Stimulated activated CD8-positive, alpha-beta memory T cell treated with anti-CD3 and anti-CD28 coated beads, Interleukin-12 subunit alpha, Interleukin-12 subunit beta, amount 100 ng/mL, for 24 hours (primary cell): ENCODE data around the gene VAV2.

Source experiments
- DNase-seq: peaks from one replicate; pipeline ENCODE4 v3.0.0-alpha.2; 2020; ENCODE audit errors: extremely low read depth

Gene VAV2

DNA sequence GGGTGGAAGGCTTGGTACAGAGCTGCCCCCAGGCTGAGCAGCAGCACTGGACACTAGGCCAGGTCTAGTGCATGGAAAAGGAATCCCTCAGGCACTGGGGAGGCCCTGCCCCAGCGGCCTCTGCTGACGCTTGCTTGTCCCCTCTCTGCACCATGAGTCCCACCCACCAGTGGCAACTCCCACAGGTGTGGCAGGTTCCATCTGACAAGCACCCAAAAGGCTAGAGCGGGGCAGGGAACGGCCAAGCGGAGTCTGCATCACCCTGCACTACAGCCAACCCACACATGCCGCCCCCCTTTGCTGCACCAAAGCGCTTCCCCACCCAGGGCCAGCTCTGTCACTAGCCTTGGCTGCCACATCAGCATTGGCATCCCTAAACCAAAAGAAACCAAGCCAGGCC, 138.8 kb downstream of the VAV2 start:
- DNase-seq, result no peak

DNA sequence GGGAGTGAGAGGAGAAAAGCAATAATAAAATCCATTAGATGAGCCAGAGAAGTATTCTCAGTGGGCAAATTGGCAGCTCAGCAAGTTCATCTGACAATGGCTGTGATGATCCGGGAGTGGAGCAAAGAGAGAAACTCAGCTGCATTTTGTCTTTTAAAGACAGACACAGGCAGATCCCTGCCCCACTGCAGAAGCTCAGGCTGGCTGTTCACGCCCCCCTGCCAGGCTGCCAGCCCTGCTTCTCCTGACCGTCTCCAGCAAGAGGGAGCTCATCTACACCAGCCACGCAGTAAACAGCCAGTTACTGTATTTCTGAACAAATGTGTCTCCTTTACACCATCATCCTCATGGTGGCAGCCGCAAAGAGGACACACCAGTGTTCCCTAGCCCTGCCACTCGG, 139.7 kb downstream of the VAV2 start:
- no peak for DNase-seq

DNA sequence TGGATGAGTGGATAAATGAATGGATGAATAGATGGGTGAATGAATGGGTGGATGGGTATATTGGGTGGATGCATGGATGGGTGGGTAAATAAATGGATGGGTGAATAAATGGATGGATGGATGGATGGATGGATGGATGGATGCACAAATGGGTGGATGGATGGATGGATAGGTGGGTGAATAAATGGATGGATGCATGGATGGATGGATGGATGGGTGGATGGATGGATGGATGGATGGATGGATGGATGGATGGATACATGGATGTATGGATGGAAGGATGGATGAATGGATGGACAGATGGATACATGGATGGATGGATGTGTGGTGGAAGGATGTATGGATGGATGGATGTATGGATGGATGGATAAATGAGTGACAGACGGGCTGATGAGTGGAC, 140.4 kb downstream of the VAV2 start:
- no peak for DNase-seq

DNA sequence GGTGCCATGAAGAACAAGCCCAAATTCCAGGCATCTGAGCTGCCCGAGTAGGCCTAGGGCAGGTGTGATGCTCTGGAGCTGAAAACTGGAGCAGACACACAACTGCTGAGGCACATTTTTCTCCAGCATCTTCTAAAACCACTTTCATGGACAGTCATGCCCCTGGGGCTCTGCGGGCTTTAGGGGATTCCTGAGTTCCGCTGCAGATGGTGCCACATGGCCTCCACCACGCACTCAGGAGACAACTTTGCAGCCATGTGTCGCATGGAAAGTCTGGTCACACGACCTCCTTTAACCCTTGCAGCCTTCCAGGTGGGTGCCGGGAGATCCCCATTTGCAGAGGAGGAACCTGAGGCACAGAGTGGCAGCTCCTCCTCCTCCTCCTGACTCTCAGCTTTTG, 141.2 kb downstream of the VAV2 start:
- no peak for DNase-seq

DNA sequence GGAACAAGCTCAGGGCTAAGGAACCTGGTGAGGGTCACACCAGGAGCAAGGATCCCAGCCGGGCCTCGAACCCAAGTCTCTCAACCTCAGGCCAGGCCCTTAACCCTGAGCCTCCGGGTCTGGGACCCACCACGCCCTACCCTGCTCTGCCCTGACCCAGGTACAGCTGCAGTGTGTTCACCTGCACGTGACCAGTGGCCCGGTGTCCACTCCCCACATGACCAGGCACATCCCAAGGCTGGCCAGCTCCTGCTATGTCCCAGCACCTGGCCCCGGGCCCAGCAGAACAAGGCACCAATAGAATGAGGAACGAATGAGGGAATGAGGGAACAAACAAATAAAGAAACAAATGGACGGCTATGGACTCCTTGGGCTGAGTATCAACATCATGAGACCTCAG, 142.0 kb downstream of the VAV2 start:
- DNase-seq, result no peak

DNA sequence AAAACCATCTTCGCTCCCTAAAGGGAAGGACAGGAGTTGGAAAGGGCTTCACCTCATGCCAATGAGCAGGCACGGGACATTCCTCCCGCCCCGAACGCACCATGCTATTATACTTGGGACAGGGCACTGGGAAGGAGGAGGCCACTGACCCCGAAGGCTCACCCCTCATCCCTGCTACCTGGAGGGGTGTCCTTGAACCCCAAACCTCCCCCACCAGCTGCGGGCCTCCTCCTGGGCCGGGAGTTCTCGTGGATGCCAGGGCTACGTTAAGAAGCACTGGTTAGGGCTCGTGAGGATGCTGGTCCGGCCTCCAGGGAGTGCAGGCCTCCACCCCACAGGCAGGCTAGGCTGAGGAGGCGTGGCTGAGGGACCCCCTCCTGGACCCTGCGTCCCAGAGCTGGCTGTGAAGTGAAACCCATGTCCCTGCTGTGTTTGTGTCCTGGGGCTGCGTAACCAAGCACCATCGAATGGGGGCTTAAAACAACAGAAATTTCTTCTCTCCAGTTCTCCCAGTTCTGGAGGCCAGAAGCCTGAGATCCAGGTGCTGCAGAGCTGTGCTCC, 142.9 kb downstream of the VAV2 start:
- no peak for DNase-seq

DNA sequence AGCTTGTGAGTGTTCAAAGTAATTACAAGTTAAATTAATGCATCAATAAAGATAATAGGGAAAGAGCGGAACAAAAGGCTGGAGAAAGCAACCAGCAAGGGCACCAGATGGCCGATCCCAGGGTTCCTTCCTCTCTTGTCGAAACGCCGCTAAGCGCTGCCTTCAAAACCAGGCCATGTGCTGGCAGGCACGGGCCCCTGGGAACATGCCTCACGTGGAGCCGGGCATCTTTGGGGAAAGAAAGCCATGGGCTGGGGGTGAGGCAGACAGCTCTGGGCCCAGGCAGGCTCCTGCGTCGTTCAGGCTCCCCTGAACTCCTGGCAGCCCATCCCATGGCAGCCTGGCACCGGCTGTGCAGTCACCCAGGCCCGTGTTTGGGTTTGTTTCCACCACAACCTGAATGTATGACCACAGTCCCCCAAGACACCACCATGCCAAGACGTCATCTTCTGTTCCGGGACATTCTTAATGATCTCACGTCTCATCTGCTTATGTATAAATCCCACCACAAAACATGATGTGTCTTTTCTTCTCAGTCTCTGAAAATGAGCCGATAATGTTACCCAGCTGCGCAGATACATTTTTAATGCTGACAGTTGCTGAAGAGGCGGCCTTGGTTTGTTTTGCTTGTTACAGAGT, 143.5 kb downstream of the VAV2 start:
- DNase-seq, result no peak

DNA sequence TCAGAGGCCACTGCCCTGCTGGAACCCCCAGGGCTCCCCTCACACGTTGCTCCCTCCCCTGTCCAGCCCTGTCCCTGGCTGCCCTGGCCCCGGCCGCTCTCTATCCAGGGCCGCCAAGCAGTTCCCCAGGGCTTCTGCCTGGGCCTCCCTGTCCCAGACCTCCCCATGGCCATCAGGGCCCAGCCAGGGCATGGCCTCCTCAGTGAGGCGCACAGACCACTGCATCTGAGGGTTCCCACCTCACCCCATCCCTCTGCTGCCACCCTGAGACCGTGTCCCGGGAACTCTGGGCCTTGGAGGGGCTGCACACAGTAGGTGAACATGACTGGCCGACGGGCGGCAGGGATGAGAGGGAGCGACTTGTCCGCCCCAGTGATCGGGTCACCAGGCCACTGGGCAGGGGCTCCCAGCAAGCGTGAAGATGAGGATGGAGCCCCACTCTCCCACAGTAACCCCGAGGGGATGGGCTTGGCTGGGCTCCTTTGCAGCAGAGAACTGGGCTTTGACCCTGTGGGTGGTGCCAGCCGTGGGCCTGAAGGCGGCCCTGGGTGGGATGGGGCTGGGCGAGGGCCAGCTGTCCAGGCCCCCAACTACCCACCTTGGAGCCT, 145.5 kb downstream of the VAV2 start:
- DNase-seq, result no peak

DNA sequence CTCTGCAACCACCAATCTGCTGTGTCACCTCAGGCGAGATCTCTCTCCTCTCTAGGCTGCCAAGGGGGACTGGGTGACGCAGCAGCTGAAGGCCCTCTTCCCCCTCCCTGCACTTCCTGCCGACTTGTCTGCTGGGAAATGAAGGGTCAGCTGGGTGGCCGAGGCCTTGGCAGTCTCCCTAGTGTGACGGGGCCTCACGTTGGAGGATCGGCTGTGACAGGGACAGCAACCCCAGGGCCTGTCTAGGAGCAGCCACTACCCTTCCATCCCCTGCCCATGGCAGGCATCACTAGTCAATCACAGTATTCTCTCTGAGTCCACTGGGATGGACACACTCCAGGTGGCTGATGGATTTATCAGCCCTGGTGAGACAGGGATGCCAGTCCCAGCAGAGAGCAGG, 146.7 kb downstream of the VAV2 start:
- no peak for DNase-seq

DNA sequence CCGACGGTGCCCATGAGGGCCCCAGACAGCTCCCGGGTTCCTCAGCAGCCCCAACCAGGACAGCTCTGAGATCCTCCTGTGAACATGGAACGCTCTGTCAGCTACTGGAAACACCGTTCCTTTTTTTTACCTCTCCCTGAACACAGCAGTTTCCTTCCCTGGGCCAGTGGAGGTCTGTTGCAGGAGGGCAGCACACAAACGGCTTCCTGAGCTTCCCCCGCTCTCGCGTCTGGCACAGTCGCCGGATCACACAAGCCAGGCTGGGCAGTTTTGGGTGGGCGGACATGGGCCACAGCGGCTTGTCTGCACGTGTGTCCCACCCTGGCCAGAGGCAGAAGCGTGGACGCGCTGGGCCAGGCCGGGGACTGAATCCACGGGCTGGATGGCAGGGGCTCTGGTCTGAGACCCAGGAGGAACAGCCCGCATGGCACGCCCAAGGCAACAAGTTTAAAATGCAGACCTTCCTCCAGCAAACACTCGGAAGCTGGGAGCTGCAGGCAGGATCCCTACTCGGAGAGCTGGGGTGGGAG, 147.2 kb downstream of the VAV2 start:
- no peak for DNase-seq

DNA sequence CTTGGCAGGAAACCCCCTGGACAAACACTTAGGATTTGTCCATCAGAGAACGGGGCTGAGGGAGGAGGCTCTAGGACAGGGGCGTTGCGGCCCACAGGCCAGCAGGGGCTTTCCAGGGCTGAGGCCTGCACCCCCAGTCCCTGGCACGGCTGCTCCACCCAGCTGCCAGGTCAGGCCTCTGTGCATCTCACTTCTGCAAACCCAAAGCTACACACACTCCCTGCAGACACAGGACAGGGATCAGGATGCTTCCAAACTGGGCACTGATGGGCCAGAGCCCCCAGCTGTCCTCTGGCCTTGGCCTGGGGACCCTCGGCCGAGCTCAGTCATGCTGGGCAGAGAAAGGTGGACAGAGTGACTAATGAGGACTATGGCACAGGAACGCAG, 147.7 kb downstream of the VAV2 start:
- DNase-seq, result no peak

DNA sequence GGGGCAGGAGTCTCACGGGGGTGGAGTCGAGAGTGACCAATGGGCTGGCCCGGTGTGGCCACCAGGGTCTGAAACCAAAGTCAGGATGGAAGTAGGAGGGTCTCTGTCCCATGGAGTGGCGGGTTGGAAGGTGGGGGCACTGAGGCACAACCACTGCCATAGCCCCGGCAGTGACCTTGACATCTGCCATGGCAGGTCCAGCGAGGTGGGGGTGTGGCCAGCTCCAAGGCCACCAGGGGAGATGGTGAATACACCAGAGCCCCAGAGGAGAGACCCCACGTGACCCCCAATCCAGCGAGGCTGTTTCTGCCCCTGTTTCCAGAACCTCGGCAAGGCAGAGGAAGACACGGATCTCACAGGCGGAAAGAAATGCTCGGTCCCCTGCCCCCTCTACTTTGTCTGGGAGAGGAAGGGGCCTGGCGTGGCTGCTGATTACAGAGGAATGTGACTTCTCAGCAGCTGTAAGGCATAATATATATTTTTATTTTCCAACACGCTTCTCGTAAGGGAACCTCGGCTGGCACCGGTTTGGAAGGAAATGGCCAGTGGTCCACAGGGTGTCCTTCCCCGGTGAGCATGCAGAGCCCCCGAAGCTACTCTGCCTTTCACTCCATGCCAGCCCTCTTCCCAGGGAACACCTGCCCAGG, 148.2 kb downstream of the VAV2 start:
- DNase-seq, result no peak

DNA sequence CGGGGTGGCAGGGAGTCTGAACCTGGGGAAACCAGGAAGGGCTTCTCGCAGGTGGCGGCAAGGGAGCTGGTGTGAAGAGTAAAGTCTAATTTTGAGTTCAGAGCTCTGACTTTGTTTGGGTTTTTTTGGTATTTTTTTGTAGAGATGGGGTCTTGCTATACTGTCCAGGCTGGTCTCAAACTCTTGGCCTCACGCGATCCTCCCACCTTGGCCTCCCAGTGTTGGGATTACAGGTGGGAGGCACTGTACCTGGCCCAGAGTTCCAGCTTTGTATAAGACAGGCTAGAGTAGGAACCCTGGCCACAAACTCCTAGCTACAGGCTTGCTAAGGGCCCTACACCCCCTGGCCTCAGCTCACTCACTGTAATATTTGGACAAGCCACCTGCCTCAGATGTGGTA, 148.9 kb downstream of the VAV2 start:
- no peak for DNase-seq

DNA sequence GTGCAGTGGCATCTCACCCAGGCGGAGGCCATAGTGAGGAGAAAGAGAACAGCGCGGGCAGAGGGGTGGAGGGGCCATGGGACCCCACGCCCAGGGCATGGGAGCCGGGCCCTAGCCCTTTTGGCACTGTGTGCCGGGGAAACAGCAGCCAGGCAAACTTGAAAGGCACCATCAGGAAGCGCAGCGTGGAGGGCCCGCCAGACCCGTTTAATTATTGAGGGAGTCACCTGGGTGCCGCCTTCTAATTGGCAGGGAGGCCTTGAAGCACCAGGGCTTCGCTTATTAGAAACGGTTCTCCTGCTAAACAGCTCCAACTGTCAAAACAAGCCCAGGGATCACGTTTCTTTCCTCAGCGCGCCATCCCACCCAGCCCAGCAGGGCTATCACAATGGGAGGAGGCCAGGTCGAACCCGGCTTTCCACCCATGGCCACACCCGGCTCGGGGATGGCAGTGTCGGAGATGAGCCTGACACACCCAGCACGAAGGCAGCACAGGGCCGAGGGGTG, 149.3 kb downstream of the VAV2 start:
- no peak for DNase-seq

DNA sequence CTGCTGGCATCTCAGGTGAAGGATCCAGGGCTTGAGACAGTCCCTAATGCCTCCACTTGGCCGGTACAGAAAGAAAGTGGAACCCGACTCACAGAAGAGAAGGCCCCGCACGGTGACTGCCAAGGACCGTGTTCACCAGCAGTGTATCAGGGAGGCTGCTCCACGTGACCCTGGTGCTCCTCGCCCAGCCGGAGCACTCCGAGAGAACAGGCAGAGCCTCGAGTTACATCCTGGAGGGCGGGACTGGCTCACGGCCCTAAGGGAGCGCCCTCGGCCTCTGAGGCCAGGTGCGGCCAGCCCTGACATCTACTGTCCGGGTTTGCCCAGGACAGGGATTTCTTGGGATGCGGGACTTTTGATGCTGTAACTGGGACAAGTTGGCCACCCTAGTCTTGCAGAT, 149.9 kb downstream of the VAV2 start:
- no peak for DNase-seq

DNA sequence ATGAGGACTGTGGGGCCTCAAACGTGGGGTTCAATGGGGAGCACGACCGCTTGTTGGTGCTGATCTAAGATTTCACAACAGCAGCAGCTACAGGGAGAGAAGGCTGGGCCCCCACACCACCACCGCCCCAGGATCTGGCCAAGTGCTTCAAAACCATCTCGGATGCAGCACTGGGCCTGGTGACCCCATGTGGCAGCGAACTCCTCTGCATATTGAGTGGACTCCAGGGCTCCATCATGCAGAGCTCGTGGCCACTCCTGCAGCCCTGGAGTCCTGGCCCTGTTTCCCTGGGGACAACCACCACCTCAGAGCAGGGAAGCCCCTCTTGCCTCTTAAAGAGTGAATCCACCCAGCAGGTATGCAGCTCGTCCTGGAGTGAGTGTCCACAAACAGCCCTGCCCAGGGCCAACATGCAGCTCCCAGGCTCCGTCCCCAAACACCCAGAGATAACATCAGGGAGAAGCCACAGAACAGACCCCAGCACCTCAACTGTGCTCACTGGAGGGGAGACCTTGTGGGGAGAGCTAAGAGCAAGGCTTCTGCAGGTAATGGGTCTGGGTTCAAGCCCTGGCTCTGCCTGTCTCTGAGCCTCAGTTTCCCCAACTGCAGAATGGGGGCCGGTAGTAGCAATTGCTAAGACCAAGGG, 150.8 kb downstream of the VAV2 start:
- DNase-seq, result no peak

DNA sequence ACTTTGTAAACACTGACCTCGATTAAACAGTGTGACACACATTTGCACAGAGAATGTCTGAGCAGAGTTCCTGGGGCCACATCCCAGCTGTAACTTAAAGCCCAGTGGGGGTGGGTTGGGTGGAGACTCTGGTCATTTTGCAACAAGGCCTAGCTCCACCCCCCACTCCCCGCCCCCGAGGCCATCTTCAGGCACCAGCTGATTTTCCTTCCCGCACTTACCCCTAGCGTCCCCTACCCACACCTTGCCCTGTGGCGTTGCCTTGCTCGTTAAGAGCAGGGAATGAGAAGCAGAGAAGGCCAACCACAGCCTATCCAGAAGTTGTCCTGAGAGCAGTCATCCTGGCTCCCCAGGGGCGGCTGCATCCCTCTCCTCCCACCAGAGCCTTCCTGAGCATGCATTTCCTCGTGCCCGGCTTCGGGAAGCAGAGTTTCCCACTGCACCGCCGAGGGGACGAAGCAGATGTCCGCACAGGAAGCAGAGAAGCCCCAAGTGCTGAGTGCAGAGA, 152.2 kb downstream of the VAV2 start:
- DNase-seq, result no peak

DNA sequence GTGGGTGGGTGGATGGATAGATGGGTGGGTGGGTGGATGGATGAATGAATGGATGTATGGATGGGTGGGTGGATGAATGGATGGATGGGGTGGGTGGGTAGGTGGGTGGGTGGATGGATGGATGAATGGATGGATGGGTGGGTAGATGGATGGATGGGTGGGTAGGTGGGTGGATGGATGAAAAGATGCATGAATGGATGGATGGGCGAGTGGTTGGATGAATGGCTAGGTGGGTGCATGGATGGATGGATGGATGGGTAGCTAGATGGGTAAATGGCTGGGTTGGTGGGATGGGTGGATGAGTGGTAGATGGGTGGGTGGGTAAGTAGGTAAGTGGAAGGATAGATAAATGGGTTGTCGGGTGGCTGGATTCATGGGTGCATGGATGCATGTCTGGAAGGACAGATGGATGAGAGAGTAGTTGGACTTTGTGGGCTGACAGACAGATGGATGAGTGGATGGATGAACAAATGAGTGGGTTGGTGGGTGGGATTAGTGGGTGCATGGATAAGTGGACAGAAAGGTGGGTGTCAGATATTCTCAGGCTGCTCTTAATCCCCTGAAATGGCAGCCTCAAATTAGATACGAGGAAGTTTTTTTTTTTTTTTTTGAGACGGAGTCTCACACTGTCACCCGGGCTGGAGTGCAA, 153.1 kb downstream of the VAV2 start:
- DNase-seq, result no peak

DNA sequence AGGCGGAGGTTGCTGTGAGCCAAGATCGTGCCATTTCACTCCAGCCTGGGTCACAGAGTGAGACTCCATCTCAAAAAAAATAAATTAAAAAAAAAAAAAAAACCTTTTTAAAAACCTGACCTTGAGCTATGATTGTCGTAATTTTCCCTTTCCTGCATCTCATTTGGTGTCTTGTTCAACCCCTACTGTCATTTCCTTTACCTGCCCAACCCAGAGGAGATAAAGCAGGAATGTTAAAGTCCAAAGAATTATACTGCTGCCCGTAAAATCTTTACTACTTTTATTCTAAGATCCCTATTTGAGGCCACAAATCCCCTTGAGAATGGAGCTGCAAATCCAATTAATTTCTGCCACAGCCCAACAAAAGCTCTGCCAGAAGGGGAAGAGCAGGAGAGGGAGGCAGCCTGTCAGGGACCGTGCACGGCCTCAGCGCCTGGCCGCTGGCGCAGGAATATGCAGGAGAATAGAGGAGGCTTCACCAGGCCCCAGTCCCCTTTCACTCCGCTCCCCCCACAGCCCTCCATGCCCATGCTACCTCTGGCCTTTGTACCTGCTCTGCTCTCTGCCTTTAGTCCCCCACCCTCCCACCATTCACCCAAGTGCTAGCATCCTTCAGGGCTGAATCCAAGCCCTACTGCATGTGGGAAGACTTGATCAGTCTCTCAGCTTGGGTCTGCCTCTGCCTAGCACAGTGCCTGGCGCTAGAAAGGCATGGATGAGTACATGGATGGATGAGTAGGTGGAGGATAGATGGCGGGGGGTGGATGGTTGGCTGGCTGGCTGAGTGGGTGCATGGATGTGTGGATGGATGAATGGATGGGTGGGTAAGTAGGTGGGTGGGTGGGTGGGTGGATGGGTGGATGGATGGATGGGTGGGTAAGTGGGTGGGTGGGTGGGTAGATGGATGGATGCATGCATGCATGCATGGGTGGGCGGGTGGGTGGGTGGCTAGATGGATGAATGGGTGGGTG, 154.2 kb downstream of the VAV2 start:
- DNase-seq, result no peak

DNA sequence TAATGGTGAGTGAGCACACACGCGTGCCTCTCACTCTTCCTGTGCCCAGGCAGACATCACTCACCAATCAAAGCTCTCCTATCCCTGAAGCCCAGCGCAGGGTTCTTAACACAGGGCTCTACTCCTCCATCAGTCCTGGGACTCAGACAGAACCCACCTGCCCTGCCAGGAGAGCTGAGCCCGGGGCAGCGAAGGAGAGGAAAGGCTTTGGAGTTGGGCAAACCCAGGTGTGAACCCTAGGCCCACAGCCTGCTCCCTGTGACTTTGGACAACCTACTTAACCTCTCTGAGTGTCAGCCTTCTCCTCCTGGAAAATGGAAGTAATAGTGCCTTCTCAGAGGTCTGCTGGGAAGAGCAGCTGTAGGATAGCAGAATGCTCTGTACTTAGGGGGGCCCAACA, 155.3 kb downstream of the VAV2 start:
- no peak for DNase-seq
